Adrenal gland (tissue), 5 donors: ENCODE results near the gene SRGAP2B.
"Not testable (repeated sequence)": the region's sequence is repeated elsewhere in the genome, so short reads cannot be mapped to it uniquely, and the experiment has no call there.

Source experiments
- CTCF ChIP-seq, 6 experiments: fragments of 450-650 bp in 4 of 6; fragments of 200-600 bp in 2 of 6; sonication (generic) in 1 of 6; IDR thresholded peaks; 1 replicate in 5 of 6; 2 replicates in 1 of 6; pipeline versions ENCODE4 v1.5.1 to v1.8.0; 2016 to 2021; ENCODE audit warnings: antibody characterized with exemption in 6 of 6, mild to moderate bottlenecking in 2 of 6, moderate library complexity in 1 of 6
- POLR2A ChIP-seq, 2 donors: fragments of 450-650 bp; IDR thresholded peaks; one replicate each; pipeline ENCODE4 v1.6.1; 2017; ENCODE audit warnings: antibody characterized with exemption in 2 of 2, mild to moderate bottlenecking in 2 of 2, moderate library complexity in 1 of 2
- donor health status: DM: no; HTN: no; CAD: no.

GRCh38 chr1:145128697-145129469 is 33.8 kb upstream of the SRGAP2B start:
- not testable (repeated sequence) for TF ChIP-seq CTCF, POLR2A (IDR thresholded peaks at IDR 0.05)
